ENCODE results near the gene GXYLT1. TPM values are rescaled to one million over a fixed set of nuclear protein-coding genes. Genes with fewer than 3 reads are reported as not detected.

The GXYLT1 gene
- total and polyA plus RNA-seq, 3 donors from 2014 or later: 13.7 to 29.9 (median 28.5) TPM

DNA sequence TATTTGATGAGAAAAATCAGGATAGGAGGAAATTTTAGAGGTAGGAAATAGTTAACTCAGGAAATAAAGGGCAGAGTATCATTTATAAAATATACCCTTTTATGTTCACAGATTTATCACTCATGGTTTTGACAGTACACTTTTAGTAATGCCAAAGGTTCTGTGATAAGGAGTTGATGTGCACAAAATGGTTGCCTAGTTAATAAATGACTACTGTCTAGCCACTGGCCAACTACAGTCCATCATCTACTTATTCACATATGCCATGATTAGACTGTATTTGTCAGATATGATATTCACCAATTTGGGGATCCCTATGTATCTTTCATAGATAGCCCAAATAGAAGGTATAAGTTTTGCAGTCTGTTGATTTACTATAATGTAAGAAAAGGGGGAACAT lies 19.2 kb upstream of the GXYLT1 start:
- DNase-seq: no peak
- no peaks in the 10 kb centered on the region for H3K36me3 ChIP-seq (ENCODE audit: low read depth, missing control alignments)
- H3K4me3 ChIP-seq: no peak overlapping the region
- no peak for TF ChIP-seq POLR2A (IDR thresholded peaks at IDR 0.05)
- intact Hi-C loops (cut with DNase I; ENCODE audit: low total_unique reads): no loop called here
- H3K9me3 ChIP-seq: no peaks in the 10 kb centered on the region
- H3K27ac ChIP-seq: no peak overlapping the region
- H3K4me1 ChIP-seq: peaks cover 3% of the 10 kb centered on the region
- H3K27me3 ChIP-seq: no peaks in the 10 kb centered on the region

DNA sequence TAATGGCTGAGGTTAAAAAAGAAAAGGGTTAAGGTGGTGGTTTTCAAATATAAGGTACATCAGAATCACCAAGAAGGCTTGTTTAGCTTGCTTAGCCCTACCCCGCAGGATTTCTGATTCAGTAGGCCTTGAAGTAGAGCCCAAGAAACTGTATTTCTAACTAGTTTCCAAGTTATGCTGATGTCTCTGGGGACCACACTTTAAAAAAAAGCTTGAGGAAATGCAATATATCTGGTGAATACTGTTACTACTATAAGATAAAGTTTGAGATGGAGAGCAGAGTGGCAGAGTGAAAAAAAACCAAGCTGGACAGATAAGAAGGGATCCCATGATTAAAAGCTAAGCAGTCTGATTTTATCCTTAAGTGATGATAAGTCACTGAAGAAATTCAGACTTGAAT lies 18.3 kb upstream of the GXYLT1 start:
- peaks cover 3% of the 10 kb centered on the region for H3K4me1 ChIP-seq
- H3K27me3 ChIP-seq: no peaks in the 10 kb centered on the region
- no peak overlapping the region for H3K27ac ChIP-seq
- no peak for DNase-seq
- TF ChIP-seq, protein P1, sequence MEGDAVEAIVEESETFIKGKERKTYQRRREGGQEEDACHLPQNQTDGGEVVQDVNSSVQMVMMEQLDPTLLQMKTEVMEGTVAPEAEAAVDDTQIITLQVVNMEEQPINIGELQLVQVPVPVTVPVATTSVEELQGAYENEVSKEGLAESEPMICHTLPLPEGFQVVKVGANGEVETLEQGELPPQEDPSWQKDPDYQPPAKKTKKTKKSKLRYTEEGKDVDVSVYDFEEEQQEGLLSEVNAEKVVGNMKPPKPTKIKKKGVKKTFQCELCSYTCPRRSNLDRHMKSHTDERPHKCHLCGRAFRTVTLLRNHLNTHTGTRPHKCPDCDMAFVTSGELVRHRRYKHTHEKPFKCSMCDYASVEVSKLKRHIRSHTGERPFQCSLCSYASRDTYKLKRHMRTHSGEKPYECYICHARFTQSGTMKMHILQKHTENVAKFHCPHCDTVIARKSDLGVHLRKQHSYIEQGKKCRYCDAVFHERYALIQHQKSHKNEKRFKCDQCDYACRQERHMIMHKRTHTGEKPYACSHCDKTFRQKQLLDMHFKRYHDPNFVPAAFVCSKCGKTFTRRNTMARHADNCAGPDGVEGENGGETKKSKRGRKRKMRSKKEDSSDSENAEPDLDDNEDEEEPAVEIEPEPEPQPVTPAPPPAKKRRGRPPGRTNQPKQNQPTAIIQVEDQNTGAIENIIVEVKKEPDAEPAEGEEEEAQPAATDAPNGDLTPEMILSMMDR (IDR thresholded peaks at IDR 0.05): no peak
- no peak for TF ChIP-seq POLR2A (IDR thresholded peaks at IDR 0.05)
- intact Hi-C loops (cut with DNase I; ENCODE audit: low total_unique reads): no loop called here
- H3K36me3 ChIP-seq (ENCODE audit: low read depth, missing control alignments): no peaks in the 10 kb centered on the region
- 61 to 67% methylated on average over 1 of the region's 1 CpG for WGBS, 2 donors
- H3K4me3 ChIP-seq: no peak overlapping the region
- H3K9me3 ChIP-seq: no peaks in the 10 kb centered on the region

DNA sequence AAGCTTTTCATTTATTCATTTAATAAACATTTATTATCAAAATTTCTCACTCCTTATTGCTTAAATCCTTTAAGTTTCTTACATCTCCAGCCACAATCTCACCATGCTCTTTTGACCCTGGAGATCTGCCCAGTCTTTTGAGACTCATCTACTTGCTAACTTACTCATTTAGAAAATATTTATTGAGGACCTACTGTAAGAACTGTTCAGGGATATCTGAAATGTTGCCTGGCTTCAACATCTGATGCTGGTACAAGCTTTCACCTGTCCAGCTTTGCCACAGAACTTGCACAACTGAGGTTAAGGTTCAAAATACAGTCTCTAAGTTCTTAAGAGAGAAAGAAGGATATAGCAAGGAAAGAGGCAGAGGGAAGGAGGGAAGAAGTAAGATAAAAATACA lies 17.5 kb upstream of the GXYLT1 start:
- intact Hi-C loops (cut with DNase I; ENCODE audit: low total_unique reads): no loop called here
- Histone ChIP-seq H3K27me3 (no peaks in the 10 kb centered on the region), H3K36me3 (ENCODE audit: low read depth, missing control alignments) (no peaks in the 10 kb centered on the region), H3K9me3 (no peaks in the 10 kb centered on the region), H3K4me3 (no peak overlapping the region), H3K27ac (no peak overlapping the region), H3K4me1 (peaks cover 3% of the 10 kb centered on the region)
- no peak for TF ChIP-seq POLR2A (IDR thresholded peaks at IDR 0.05)
- TF ChIP-seq, protein P1 (IDR thresholded peaks at IDR 0.05): no peak
- no peak for DNase-seq

DNA sequence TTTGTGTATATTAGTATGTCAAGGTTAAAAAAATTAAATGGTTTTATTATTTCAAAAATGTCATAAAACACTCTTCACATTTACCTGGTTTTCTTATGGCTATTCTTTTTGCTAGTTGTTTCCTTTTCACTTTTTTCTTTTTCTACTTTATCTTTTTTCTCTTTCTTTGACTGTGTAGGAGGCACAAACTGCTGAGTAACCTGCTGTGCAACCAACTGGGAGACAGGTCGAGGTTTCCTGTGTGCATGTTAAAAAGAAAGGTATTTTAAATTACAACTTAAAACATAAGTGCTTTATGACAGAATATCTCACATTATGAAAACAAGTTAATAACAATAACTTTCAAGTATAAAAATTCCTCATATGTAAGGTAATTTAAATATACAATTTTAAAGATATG lies 16.9 kb upstream of the GXYLT1 start:
- no peak overlapping the region for H3K27ac ChIP-seq
- H3K4me1 ChIP-seq: peaks cover 3% of the 10 kb centered on the region
- H3K36me3 ChIP-seq (ENCODE audit: low read depth, missing control alignments): no peaks in the 10 kb centered on the region
- no peaks in the 10 kb centered on the region for H3K27me3 ChIP-seq
- H3K9me3 ChIP-seq: no peaks in the 10 kb centered on the region
- TF ChIP-seq, protein P1 (IDR thresholded peaks at IDR 0.05): no peak
- TF ChIP-seq POLR2A (IDR thresholded peaks at IDR 0.05): no peak
- intact Hi-C loops (cut with DNase I; ENCODE audit: low total_unique reads): no loop called here
- WGBS, 2 donors: 61 to 72% methylated on average over 1 of the region's 1 CpG
- no peak overlapping the region for H3K4me3 ChIP-seq
- no peak for DNase-seq

DNA sequence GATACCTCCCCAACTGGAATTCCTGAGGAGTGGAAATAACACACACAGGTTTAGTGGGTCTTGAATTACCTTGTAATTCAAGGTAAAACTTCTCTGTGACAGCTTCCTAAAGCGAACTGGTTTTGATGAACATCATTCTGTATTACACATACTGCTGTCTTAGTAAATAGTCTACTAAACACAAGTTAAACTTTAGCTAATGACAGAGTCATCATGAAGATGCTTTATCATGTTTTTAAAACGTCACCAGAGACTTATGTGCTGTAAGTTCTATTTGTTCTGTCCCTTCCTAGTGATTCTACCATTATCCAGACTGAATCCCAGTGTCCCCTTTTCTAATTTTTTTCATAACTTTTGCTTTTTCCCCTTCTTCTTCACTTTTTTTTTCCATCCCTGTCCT lies 11.6 kb upstream of the GXYLT1 start:
- Histone ChIP-seq H3K4me3 (no peak overlapping the region), H3K27me3 (no peaks in the 10 kb centered on the region), H3K27ac (no peak overlapping the region), H3K4me1 (no peaks in the 10 kb centered on the region), H3K9me3 (no peaks in the 10 kb centered on the region), H3K36me3 (ENCODE audit: low read depth, missing control alignments) (no peaks in the 10 kb centered on the region)
- 52 to 92% methylated on average over 2 of the region's 2 CpGs for WGBS, 2 donors
- intact Hi-C loops (cut with DNase I; ENCODE audit: low total_unique reads): no loop called here
- TF ChIP-seq, protein P1 (IDR thresholded peaks at IDR 0.05): no peak
- TF ChIP-seq POLR2A (IDR thresholded peaks at IDR 0.05): no peak
- DNase-seq: no peak

Data from testis (tissue), 3 donors.